ENCODE measurements around the gene JTB.

JTB gene

DNA sequence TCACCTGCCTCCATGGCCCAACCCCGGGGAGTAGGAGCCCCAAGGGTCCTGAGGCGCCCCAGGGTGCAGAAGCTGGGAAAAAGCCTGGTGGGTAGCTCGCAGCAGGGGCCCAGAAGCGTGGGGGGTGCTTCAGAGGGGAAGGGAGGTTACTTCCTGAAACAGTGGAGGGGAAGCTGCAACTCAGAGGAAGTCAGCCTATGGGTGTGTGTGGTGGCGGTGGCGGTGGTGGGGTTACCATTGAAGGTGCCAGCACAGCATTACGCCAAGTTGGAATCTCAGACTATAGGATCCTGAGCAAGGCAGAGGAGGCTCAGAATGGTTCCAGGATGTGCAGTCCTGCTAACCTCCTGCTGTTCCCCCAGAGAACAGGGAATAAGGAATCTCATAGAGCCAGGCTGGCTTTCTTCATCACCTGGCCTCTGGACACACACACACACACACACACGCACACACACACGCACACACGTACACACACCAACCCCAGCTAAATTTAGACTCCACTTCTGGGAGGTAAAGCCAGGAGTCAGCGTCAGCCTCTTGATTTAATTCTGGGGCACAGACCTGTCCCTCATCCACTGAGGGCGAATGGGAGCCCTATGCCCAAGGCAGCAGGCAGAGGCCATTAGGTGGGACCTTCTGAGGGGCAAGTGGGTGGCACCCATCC is 32.2 kb downstream of the JTB start:
- TF ChIP-seq SPI1 (IDR thresholded peaks at IDR 0.05; ENCODE audit: low read depth, low read length) = peak; percentile 76
- no peak for TF ChIP-seq PAX5 (IDR thresholded peaks at IDR 0.05; ENCODE audit: insufficient read depth, low read length, severe bottlenecking)
- no peak; the same call in 1 of the 2 replicates for TF ChIP-seq POLR2AphosphoS5 (IDR thresholded peaks at IDR 0.05; ENCODE audit: low read depth, low read length)
- peak; percentile 73 for TF ChIP-seq POLR2A (IDR thresholded peaks at IDR 0.05; ENCODE audit: low read depth, low read length)
- no peak; the same call in 1 of the 2 replicates for TF ChIP-seq POU2F2 (IDR thresholded peaks at IDR 0.05; ENCODE audit: low read depth, low read length)
- TF ChIP-seq TAF1 (IDR thresholded peaks at IDR 0.05; ENCODE audit: low read depth, low read length) = no peak
- DNase-seq (ENCODE audit: insufficient read length, low spot score) = peak; percentile 82
- FAIRE-seq = no peak

- no peak for TF ChIP-seq POLR2A (IDR thresholded peaks at IDR 0.05; ENCODE audit: low read depth, low read length)
- TF ChIP-seq SPI1 (IDR thresholded peaks at IDR 0.05; ENCODE audit: low read depth, low read length) = no peak
- no peak for TF ChIP-seq TAF1 (IDR thresholded peaks at IDR 0.05; ENCODE audit: low read depth, low read length)
- TF ChIP-seq PAX5 (IDR thresholded peaks at IDR 0.05; ENCODE audit: insufficient read depth, low read length, severe bottlenecking) = no peak
- no peak for TF ChIP-seq POLR2AphosphoS5 (IDR thresholded peaks at IDR 0.05; ENCODE audit: low read depth, low read length)
- no peak for TF ChIP-seq POU2F2 (IDR thresholded peaks at IDR 0.05; ENCODE audit: low read depth, low read length)
- FAIRE-seq = no peak
- no peak for DNase-seq (ENCODE audit: insufficient read length, low spot score)
Observed at GRCh38 chr1:153944827-153945117, 32.7 kb downstream of the JTB start.

DNA sequence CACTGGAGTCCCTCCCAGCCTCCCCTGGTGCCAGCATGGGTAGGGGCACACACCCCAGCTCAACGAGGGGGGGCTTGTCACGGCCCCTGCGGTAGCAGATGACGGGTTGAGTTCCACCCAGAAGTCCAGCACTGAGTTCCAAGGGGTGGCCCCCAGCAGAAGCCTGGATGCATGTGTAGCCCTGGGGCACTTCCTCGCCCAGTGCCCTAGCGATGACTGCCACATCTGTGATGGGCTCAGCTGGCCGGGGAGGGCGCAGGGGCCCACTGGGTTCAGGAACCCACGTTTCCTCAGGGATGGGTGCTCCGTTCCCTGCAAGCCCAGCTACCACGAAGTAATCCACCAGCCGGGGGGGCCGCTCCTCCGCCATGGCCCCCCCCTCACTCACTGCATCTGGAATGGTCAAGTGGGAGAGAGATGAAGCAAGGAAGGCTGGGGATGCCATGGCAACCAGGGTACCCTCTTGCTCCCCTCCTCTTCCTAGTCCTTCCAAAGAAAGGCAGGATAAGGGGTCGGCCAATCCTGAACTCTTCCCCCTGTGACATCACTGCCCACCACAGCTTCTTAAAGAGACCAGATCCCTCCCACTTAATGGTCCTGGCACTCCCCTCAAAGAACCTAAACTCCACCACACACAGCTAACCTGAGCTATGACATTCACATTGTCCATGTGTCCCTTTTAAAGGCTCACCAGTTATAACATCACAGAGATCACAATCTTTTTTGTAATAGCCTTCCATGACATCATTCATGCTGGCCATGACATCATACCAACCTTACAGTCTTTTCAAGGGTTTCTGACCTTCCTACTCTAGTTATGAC is 33.3 kb downstream of the JTB start:
- FAIRE-seq (peak; percentile 60), DNase-seq (ENCODE audit: insufficient read length, low spot score) (no peak)
- no peak for TF ChIP-seq POU2F2 (IDR thresholded peaks at IDR 0.05; ENCODE audit: low read depth, low read length)
- TF ChIP-seq TAF1 (IDR thresholded peaks at IDR 0.05; ENCODE audit: low read depth, low read length) = no peak
- TF ChIP-seq PAX5 (IDR thresholded peaks at IDR 0.05; ENCODE audit: insufficient read depth, low read length, severe bottlenecking) = no peak
- no peak; the same call in 1 of the 2 replicates for TF ChIP-seq POLR2AphosphoS5 (IDR thresholded peaks at IDR 0.05; ENCODE audit: low read depth, low read length)
- TF ChIP-seq POLR2A (IDR thresholded peaks at IDR 0.05; ENCODE audit: low read depth, low read length) = no peak
- no peak for TF ChIP-seq SPI1 (IDR thresholded peaks at IDR 0.05; ENCODE audit: low read depth, low read length)

DNA sequence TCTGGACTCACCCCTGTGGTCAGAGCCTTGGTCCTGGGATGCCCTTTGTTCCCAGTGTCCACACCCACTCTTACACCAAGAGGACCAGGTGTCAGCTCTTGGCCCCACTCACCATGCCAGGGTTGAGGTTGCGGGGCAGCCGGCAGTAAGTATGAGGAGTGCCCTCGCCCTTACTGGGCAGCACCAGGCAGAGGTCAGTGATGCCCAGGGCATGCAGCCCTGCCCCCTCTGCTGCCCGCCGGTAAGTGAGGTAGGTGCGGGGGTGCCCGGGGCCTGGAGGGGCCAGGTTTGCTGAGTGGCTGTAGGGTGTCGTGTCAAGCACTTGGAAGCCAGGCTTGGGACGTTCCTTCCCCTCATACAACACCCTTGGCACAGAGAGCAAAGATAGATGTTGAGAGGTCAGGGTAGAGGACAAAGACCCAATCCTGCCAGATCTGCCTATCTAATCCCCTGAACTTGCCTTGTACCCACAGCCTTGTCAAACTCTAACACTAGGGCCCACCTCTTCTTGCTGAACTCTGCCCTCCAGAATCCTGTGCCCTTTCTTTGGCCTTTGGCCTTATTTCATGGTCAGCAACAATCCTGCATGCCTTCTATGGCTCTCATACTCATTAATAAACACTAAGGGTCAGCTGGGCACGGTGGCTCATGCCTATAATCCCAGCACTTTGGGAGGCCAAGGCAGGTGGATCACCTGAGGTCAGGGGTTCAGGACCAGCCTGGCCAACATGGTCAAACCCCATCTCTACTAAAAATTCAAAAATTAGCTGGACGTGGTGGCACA is 34.5 kb downstream of the JTB start:
- 0 out of 2 replicates have a peak, but pooled peaks have one; percentile 14 for TF ChIP-seq POLR2AphosphoS5 (IDR thresholded peaks at IDR 0.05; ENCODE audit: low read depth, low read length)
- no peak for TF ChIP-seq POLR2A (IDR thresholded peaks at IDR 0.05; ENCODE audit: low read depth, low read length)
- no peak for DNase-seq (ENCODE audit: insufficient read length, low spot score)
- no peak for FAIRE-seq

GRCh38 chr1:153941826-153942725 is 35.4 kb downstream of the JTB start:
- TF ChIP-seq PAX5 (IDR thresholded peaks at IDR 0.05; ENCODE audit: insufficient read depth, low read length, severe bottlenecking) (no peak), POU2F2 (IDR thresholded peaks at IDR 0.05; ENCODE audit: low read depth, low read length) (no peak), SPI1 (IDR thresholded peaks at IDR 0.05; ENCODE audit: low read depth, low read length) (no peak), POLR2AphosphoS5 (IDR thresholded peaks at IDR 0.05; ENCODE audit: low read depth, low read length) (no peak; the same call in 1 of the 2 replicates), TAF1 (IDR thresholded peaks at IDR 0.05; ENCODE audit: low read depth, low read length) (no peak), POLR2A (IDR thresholded peaks at IDR 0.05; ENCODE audit: low read depth, low read length) (no peak)
- no peak for DNase-seq (ENCODE audit: insufficient read length, low spot score)
- no peak for FAIRE-seq

- FAIRE-seq = no peak
- DNase-seq (ENCODE audit: insufficient read length, low spot score) = no peak
- TF ChIP-seq SPI1 (IDR thresholded peaks at IDR 0.05; ENCODE audit: low read depth, low read length) (no peak), POLR2AphosphoS5 (IDR thresholded peaks at IDR 0.05; ENCODE audit: low read depth, low read length) (no peak), POLR2A (IDR thresholded peaks at IDR 0.05; ENCODE audit: low read depth, low read length) (no peak), TAF1 (IDR thresholded peaks at IDR 0.05; ENCODE audit: low read depth, low read length) (no peak), POU2F2 (IDR thresholded peaks at IDR 0.05; ENCODE audit: low read depth, low read length) (no peak), PAX5 (IDR thresholded peaks at IDR 0.05; ENCODE audit: insufficient read depth, low read length, severe bottlenecking) (no peak)
Observed at GRCh38 chr1:153940756-153941155, 36.7 kb downstream of the JTB start.

DNA sequence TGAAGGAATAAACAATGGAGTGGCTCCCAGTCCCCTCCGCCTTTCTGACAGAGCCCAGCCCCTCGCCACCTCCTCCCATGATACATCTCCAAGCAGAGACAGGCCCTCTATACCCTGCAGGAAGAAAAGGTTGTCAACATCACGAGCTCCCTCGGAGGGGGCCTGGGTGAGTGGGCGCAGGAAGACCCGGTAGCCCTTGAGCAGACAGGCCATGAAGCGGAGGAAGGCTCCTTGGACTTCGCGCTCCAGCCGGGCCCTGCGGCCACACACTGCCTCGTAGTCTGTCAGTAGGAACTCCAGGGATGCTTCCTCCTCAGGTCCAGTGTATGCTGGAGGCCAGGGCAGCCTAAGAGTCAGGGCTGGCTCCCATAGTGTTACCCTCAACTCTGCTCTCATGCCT is 38.0 kb downstream of the JTB start:
- FAIRE-seq (no peak), DNase-seq (ENCODE audit: insufficient read length, low spot score) (no peak)
- no peak for TF ChIP-seq POLR2A (IDR thresholded peaks at IDR 0.05; ENCODE audit: low read depth, low read length)
- TF ChIP-seq POU2F2 (IDR thresholded peaks at IDR 0.05; ENCODE audit: low read depth, low read length) = no peak
- no peak for TF ChIP-seq POLR2AphosphoS5 (IDR thresholded peaks at IDR 0.05; ENCODE audit: low read depth, low read length)
- TF ChIP-seq TAF1 (IDR thresholded peaks at IDR 0.05; ENCODE audit: low read depth, low read length) = no peak
- no peak for TF ChIP-seq PAX5 (IDR thresholded peaks at IDR 0.05; ENCODE audit: insufficient read depth, low read length, severe bottlenecking)
- TF ChIP-seq SPI1 (IDR thresholded peaks at IDR 0.05; ENCODE audit: low read depth, low read length) = no peak

GRCh38 chr1:153938996-153939395 is 38.5 kb downstream of the JTB start:
- no peak for FAIRE-seq
- TF ChIP-seq POLR2AphosphoS5 (IDR thresholded peaks at IDR 0.05; ENCODE audit: low read depth, low read length) (no peak), POU2F2 (IDR thresholded peaks at IDR 0.05; ENCODE audit: low read depth, low read length) (no peak), SPI1 (IDR thresholded peaks at IDR 0.05; ENCODE audit: low read depth, low read length) (no peak), POLR2A (IDR thresholded peaks at IDR 0.05; ENCODE audit: low read depth, low read length) (no peak), PAX5 (IDR thresholded peaks at IDR 0.05; ENCODE audit: insufficient read depth, low read length, severe bottlenecking) (no peak), TAF1 (IDR thresholded peaks at IDR 0.05; ENCODE audit: low read depth, low read length) (no peak)
- no peak for DNase-seq (ENCODE audit: insufficient read length, low spot score)

Data from GM12891 (cell line).